ENCODE results near the gene CEP97.

CEP97 gene

GRCh38 chr3:101816215-101817149, 92.1 kb downstream of the CEP97 start:
- no peak for DNase-seq

- DNase-seq, result no peak
Measured at GRCh38 chr3:101817992-101818391, 93.6 kb downstream of the CEP97 start.

DNA sequence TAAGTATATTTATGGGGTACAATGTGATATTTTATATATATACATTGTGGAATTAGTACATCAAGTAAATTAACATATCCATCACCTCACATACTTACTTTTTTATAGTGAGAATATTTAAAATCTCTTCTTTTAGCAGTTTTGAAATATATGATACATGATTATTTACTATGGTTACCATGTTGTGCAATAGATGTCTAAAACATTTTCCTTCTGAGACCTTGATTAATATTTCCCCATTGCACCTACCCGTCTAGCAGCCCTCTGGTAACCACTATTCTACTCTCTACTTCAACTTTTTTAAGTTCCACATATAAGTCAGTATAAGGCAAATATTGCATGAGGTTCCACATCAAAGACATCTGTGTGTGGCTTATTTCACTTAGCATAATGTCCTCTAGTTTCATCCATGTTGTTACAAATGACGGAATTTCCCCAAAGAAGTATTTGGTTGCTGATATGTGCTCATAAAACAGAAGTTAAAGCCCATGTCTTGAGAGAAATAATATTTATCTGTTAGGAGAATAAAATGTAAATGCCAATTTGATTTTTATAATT, 95.3 kb downstream of the CEP97 start:
- no peak for DNase-seq

All from stimulated activated CD4-positive, alpha-beta T cell treated with anti-CD3 and anti-CD28 coated beads, Interleukin-12 subunit alpha, Interleukin-12 subunit beta, amount 100 ng/mL, for 4 hours (primary cell).